HG03045 (cell line): ENCODE results near the gene ELMO3.

ENCODE experiments used
- ATAC-seq: cut with Tn5 transposase; IDR thresholded peaks from one replicate; pipeline ENCODE4 v1.9.1; 2021; ENCODE audit warnings: mild to moderate bottlenecking, moderate library complexity; ENCODE audit not compliant: unreplicated experiment

ELMO3 gene

DNA sequence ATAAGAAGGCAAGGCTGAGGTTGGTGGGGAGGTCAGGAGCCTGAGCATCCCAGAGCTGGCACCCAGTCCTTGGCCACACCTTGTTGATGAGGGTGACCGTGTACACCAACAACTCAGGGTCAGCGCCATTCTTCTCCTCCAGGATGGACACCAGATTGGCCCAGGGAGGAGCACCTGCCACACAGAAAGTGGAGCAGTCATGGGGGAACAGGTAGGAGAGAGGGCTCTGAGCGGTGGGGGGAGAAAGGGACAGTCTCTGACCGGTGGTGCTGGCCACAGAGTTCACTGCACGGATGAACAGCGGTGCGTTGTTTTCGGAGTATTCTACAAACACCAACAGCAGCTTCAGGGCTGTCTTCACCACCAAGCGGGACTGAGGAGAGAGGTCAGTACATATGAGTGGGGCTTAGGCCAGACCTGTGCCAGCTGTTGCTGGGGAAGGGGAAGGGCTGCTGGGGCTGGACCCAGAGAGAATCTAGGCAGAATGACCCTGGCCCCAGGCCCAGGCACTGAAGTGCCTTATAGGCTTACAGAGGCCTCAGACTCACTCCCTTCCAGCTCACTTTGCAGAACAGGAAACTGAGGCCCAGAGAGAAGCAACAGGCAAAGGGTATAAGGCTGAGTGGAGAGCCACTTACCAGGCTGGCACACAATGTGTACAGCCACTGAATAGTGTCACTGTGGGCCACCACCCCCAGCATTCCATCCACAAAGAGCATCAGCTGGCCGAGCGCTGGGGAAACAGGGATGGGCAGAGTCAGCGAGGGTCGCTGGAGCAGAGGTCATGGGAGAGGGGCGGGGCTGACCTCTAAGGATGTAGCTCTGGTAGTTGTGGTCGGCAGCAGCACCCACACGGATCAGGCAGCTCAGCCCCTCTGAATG is 38.7 kb downstream of the ELMO3 start:
- ATAC-seq: no peak

DNA sequence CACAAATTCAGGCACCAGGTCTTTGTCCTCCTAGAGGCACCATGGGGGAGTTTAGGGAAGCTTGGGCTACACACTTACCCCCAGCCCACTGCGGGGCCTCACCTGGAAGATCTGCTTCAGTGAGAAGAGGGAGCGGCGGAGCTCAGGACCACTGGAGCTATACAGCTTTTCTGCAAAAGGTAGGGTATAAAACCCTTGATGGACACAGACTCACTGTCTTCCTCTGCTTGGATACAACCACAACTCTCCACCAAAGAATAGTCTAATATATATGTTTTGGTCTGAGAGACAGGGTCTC is 39.3 kb downstream of the ELMO3 start:
- no peak for ATAC-seq

DNA sequence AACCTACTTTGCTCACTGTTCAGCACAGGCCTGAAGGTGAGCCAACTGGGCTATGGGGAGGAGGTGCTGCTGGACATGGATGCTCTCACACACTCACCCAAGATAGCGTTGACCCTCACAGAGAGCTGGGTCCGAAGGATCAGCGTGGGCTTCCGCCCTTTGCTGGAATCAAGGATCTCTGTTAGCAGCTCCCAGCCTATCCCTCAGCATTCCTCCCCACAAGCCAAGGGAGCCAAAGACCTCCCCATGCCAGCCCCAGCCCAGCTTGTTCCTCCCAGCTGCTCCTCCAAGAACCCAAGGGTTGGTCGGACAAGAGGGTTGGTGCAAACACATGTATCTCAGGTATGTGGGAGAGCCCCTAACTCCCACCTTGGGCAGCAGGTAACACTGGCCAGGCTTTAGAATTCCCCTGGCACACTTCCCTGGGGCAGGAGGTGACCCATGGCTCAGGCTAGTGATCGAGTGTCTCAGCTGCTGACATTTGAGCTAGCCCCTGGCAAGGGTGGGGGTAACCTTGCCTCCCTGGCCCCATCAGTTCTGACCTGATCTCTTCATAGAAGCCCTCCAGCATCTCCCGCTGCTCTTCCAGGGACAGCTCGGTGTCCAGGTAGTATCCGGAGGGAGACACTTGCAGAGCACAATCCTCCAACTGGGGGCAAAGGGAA is 40.0 kb downstream of the ELMO3 start:
- no peak for ATAC-seq

DNA sequence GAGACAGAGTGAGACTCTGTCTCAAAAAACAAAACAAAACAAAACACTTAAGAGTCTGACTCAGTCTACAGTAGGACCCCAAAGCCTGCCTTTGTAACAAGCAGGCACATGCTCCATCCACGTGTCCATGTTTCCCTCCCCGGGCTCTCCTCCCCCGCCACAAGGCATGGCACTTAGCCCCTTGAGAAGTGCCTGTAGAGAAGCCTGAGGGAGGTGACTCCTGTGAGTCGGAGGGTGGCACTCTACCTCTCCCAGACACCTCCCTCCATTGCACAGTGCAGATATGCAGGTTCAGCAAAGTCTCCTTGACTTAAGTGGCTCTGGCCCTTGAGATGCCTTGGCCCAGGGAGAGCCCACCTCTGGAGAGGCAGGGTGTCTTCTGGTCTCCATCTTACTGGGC is 41.6 kb downstream of the ELMO3 start:
- no peak for ATAC-seq

DNA sequence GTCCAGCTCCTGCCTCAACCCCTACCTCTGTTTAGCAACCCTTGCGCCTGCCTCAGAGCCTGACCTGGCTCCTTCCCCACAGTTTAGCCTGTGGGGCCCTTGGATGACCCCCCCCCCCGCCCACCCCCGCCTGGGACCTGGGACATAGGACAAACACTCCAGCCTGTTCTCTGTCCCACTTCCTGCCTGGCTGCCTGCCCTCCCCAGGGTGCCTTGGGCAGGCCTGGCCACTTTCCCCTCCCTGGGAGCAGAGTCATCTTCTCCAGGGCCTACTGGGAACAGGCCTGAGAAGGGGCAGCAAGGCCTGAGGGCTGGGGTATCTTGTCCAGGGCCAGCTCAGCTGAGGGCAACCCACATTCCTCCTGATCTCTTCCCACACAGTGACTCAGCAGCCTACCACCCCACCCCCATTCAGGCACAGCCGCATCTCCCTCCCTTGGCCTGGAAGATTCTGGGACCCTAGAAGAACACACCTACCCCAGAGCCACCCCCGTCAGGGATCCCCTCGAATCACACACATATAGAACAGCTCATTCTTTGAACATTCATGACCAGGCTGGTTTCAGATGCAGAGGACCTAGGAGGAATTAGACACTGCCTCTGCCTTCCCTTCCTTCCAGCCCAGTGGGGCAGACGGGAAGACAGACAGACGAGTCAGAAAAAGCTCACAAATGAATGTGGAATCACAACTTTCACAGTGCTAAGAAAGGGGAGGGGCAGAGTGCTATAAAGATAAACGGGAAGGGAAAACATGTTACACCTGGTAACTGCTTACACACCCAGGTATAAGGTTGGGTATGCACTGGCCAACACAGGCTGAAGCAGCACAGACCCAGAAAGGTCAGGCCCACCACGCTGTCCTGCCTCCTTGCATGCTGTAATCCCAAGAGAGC is 42.3 kb downstream of the ELMO3 start:
- ATAC-seq: no peak

DNA sequence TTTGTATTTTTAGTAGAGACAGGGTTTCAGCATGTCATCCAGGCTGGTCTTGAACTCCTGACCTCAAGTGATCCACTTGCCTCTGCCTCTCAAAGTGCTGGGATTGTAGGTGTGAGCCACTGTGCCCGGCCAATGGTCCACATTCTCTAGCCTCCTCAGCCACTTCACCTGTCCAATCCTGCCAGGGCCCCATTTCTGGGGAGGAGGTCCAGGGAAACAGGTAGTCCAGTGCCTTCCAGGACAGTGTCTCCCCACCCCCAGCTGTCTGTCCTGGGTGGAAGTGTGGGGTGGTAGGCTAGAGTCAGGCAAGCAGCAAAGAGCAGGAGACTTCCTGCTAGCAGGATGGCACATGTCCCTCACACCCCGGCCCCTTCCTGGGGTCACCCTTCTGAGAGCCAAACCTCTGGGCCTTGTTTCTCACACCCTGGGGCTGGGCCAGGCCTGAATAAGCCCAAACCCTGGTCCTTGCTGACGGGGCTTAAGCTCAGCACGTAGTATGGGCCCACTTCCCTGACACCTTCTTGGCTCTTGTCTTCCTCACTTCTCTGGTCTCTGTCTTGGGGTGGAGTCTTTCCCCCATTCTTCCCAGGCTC is 43.3 kb downstream of the ELMO3 start:
- ATAC-seq: no peak

DNA sequence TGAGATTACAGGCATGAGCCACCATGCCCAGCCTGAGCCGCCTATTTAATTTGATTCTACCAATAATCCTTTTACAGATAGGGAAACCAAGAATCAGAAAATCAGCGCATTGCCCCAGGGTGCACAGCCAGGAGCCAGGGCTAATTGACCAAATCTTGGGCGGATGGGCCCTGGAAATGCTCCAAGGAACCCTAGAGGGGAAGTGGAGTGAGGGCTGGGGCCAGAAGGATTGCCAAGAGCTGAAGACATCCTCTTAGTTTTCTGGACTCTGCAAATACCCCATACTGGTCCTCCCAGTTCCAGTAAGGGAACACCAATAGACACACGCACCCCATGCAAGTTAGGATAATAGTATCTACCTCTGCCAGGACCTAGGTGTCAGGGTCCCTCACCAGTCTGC is 44.5 kb downstream of the ELMO3 start:
- no peak for ATAC-seq

DNA sequence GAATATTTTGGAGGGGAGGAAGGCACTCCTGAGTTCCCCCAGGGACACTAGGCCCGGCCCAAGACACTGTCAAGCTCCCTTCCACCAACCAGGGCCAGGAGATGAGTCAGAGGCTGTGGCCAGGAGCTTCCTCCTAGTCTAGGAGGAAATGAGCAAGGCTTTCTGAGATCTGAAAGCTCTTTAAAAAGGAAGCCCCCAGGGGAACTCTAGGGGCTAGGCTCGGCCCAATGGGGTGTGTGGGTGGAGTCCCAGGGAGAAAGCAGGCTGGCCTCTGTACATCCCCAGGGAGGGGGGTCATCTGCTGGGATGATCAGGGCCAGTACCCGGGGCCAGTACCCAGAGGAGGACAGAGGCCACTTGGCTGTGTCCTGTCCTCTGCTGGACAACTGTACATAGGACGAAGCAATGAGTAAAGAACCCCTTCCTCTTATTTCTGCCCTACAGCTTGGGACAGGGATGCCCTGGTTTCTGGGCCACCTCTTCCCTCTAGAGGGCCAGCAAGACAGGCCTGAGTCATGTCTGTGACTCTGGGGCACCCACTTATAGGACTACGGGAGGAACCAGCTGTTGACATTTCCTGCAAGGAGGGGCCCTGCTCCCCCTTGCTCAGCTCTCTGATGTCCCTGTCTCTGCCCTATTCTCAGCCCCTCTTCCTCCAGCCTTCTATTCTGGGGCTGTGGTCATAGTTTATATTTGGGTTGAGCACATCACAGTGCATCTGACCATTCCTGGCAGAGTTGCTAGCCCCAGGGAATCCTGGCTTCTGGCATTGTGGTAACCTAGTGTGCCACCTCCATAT is 45.7 kb downstream of the ELMO3 start:
- ATAC-seq: peak; percentile 43

DNA sequence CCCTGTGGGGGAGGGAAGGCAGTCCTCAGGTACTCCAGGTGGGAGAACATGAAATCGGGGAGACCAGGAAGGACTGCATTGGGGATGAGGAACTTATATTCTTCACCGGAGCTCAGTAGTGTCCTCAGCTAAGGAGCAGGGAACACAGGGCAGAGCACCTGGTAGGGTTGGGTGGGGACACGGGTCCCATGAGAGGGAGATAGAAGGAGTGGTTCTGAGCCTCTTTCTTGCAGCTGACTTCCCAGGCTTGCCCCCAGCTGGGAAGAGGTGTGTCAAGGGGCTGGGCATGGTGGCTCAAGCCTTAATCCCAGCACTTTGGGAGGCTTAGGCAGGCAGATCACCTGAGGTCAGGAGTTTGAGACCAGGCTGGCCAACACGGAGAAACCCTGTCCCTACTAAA is 46.3 kb downstream of the ELMO3 start:
- ATAC-seq: no peak

DNA sequence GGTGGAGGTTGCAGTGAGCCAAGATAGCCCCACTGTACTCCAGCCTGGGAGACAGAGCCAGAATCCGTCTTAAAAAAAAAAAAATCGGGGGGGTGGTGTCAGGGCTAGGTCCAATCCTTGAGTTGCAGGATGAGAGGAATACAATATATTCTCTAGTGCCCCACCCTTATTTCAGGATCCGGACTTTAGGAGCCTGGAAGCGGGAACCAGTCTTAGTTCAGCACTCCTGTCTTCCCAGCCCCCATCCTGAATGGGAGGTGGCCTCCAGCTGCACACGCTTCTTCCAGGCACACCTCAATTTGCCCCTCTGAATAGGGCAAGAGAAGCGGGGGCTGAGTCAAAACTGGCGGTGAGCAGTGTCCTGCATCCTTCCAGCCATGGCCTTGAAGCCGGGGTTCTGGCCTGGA is 46.7 kb downstream of the ELMO3 start:
- ATAC-seq: no peak

DNA sequence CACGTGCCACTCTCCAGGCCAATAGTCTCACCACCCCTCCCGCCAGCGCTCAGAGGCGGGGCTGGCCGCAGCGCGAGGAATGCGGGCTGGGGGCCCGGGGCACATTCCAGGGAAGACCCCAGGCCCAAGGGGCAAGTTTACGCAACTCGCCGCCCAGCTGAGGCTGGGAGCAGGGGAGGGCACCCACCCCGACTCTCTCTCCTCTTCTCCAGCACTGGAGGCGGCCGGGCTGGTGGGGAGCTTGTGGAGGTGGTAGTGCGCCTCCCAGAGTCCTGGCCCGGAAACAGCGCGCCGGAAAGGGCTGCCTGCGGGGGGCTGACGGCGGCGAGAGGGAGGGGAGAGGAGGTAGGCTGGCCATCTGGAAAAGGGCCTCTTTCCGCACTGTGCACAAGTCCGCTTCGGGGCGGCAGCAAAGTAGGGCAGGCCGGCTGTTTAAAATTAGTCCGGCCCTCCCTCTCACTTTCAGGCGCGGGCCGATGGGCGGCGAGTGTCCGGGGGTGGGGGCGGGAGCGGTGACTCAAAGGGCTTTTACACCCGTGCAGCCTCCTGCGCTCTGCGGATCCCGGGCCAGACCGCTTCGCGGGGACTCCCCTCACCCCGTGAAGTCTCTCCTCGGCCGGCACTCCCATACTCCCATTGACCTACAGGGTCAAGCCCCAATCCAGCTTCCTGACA is 47.3 kb downstream of the ELMO3 start:
- ATAC-seq: peak; percentile 29

DNA sequence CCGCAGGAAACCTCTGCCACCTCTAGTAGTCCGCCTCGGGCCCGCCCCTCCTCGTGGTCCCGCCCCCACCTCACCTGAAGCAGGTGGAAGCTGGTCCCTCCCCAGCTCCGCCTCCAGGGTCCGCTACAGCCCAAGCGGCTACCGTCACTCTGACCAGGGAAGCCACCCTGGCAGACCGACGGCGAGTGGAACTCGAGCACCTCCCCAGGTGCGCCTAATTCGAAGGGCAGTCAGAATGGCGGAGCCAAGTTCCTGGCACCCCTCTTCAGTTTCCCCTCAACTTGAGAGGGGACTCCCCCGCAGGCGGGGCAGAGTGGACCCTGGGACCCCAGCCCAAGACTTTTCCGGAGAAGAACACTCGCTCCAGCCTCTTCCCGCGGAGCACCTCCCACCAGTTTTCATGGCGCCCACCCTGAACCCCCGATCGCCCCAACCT is 47.8 kb downstream of the ELMO3 start:
- ATAC-seq: peak; percentile 26

DNA sequence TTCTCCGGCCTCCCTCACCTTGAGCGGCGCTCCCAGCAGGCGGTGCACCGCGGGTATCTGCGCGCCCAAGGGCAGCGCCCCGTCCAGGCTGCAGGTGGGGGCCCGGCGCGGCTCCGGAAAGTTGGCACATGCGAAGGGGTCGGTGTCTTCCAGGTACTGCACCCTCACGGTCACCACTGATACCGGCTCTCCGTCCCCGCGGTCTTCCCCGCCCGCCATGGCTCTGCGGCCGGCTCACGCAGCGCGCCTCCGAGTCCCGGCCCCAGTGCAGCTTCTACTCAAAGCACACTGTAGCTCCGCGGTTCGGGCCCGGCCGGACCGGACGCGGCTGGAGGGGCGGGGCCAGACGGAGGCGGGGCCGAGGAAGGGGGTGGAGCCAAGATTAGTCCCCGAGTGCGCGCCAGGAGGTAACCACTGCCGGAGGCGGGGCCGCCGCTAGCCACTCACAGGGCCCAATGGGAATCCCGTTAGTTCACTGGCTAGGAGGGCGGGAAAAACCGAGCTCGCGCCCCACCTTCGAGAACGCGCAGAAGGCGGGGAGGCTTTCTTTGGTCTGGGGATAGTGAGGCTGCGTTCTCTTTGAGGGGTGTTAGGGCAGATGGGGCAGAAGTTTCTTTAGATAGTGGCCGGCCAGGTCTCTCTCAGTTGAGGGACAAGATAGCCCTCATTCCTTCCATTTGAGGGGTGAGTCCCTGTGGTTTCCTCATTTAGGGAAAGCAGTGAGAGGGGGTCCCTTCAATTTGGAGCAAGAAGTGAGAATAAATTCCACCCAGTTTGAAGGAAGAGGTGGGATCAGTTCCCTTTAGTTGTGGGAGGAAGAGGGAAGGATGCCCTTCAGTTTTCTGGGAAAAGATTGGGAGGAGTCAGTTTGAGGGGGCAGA is 48.5 kb downstream of the ELMO3 start, which contains the start of gene FHOD1:
Gene FHOD1 (minus strand): TSS at position 290 of the 881 bp plus-strand sequence. CDS start 71 bp downstream, at position 219.
- ATAC-seq: peak; percentile 53

DNA sequence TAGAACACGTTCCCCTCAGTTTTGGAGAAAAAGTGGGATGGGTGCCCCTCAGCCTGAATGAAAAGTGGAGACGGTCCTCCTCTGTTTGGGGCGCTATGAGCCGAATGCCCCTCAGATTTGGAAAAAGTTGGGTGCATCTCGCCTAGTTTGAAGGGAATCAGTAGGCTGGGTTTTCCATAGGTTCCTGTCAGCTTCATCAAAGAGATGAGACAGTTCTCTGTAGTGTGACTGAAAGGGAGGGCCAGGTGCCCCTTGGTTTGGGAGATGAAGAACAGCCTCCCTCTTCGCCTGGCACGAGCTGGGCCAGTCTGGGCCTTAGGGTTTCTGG is 49.1 kb downstream of the ELMO3 start:
- ATAC-seq: no peak

DNA sequence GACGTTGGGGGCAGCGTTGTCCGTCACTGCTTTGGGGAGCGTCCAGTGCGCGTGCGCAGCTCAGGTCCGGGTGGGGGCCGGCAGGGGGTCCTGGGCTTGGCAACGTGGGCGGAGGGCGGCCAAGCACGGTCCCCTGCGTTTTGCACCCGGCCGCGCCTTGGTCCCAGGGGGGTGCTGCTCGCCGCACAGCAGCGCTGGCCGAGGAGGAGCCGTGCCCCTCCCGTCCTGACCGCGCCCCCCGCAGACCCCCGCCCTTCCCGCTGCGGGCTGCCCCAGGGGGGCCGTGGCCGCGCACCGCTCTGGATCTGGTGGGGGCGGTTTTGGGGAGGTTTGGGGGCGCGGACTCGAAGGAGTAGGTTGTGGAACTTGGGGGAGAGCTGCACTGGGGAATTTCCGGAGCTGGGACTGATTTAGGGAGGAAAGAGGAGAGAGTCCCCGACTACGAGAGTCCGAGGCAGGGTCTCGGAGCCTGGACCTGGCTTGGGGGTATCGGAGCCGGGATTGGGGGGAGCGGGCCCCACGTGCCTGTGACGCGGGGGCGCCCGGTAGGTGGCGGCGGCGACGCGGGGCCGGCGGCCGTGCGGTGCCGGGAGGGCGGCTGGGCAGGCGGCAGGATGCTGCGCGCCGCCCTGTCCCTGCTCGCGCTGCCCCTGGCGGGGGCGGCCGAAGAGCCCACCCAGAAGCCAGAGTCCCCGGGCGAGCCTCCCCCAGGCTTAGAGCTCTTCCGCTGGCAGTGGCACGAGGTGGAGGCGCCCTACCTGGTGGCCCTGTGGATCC is 49.7 kb downstream of the ELMO3 start, which contains the start of gene SLC9A5:
Gene SLC9A5 (plus strand): TSS at position 579 of the 777 bp plus-strand sequence. CDS start 36 bp downstream, at position 615.
- ATAC-seq: no peak

DNA sequence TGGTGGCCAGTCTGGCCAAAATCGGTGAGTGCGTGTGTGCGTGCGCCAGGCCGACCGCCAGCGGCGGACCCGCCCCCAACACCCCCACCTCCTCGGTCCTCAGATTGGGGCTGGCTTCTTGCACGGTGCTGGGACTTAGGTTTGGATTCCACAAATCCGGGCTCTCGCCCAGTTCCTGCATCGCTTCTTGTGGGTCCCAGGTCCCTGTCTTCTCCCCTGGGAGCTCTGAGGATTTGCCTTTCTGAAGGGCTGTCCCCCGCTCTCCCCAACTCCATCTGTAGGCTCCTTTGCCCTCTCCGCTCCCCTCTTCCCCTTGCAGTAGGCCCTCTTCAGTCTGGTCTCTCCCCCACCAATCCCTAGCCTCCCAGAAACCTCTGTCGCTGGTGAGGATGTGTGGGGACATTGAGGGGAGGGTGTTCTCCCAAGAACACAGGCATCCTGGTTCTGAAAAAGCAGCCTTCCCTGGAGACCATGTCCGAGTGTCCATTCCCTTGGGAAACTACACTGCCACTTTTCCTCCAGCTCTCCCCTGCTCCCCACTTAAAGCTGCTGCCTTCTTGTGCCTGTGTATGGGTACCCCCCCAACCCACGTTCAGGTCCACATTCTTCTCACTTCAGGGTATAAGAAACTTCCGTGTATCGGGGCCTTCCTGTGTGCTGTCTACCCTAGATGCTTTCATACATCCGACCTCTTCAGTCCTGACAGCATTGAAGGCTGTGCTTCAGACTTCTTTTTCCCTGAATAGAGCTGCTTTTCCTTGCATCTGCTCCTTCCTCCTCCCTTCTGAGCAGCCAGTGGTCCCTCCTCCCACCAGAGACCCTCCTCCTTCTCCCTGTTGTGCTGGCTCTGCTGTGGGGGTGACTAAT is 50.5 kb downstream of the ELMO3 start:
- ATAC-seq: no peak

DNA sequence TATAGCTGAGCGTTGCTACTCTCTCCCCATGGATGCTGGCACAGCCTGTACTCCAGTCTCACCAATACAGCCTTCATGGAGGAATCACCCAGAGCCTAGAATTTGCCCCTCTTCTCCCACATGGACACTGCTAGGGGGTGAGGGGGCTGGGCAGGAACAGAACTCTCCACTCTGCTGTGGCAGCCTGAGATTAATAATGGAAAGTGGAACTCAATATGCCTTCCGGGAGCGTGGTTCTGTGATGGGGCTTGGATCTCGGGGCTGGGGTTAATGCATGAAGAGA is 51.1 kb downstream of the ELMO3 start:
- no peak for ATAC-seq
